ENCODE measurements around the gene DGKG.

Gene DGKG

DNA sequence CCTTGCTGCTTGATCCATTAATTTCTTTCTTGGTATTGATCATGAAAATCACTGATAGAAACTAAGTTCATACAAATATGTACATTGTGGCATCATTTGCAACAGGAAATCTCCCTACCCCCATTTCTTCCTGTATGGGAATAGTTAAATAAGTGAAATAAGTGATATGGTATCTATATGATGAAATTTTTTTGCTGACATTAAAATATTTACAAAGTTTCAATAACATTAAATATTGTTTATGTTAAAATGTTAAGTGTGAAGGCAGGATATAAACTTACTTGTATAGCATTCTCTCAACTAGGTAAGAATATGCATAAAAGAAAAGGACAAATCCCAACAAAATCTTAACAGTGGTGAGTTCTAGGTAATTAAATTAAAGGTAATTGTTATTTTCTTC, 193.1 kb downstream of the DGKG start:
- Histone ChIP-seq H3K36me3 (ENCODE audit: insufficient read depth, low read length) (no peaks in the 10 kb centered on the region), H2AFZ (ENCODE audit: low read depth, low read length) (no peak overlapping the region), H3K9me3 (ENCODE audit: low read length) (no peaks in the 10 kb centered on the region), H3K27me3 (ENCODE audit: insufficient read depth, low read length) (no peaks in the 10 kb centered on the region), H3K4me3 (ENCODE audit: low read length) (no peak overlapping the region), H3K4me1 (ENCODE audit: insufficient read depth, low read length) (no peaks in the 10 kb centered on the region)

GRCh38 chr3:186167646-186168395, 194.2 kb downstream of the DGKG start:
- no peaks in the 10 kb centered on the region for H3K27me3 ChIP-seq (ENCODE audit: insufficient read depth, low read length)
- no peak overlapping the region for H3K4me3 ChIP-seq (ENCODE audit: low read length)
- no peaks in the 10 kb centered on the region for H3K36me3 ChIP-seq (ENCODE audit: insufficient read depth, low read length)
- no peaks in the 10 kb centered on the region for H3K4me1 ChIP-seq (ENCODE audit: insufficient read depth, low read length)
- no peaks in the 10 kb centered on the region for H3K9me3 ChIP-seq (ENCODE audit: low read length)
- H2AFZ ChIP-seq (ENCODE audit: low read depth, low read length) = no peak overlapping the region

DNA sequence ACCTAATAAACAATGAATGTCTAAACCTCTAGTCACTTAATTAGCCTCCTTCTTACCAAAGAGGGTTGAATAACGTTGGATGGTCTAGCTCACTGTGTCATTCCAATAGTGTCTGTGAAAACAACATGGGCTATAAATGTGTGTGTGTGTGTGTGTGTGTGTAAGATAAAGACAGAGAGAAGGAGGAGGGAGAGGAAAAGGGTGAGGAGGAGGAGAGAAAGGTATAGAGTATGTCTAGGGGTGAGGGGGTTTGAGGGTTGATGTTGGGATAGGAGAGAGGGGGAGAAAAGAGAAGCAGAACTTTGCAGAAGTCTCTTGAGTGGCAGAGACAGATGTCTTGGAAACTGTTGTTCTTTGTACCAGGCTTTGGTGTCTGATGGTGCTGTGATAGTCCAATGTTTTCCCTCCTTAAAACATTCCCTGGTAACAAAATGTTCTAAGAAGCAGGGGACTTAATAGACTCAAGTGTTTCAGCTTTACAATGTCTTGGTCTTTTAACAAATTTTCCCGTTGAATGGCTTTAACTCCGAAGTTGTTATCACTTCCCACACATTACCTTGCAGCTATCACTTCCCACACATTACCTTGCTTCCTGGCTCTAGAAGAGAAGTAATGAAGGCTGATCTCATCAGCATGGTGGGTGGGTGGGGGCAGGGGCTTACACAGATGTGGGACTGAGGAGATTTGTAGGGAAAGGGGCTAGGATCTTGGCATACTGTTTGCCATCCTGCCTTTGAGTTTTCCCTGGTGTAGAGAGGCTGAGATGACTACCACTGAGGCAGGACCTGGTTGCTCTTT, 195.3 kb downstream of the DGKG start:
- H3K4me1 ChIP-seq (ENCODE audit: insufficient read depth, low read length) = no peaks in the 10 kb centered on the region
- no peak overlapping the region for H2AFZ ChIP-seq (ENCODE audit: low read depth, low read length)
- H3K4me3 ChIP-seq (ENCODE audit: low read length) = no peak overlapping the region
- no peaks in the 10 kb centered on the region for H3K9me3 ChIP-seq (ENCODE audit: low read length)
- H3K36me3 ChIP-seq (ENCODE audit: insufficient read depth, low read length) = no peaks in the 10 kb centered on the region
- no peaks in the 10 kb centered on the region for H3K27me3 ChIP-seq (ENCODE audit: insufficient read depth, low read length)

DNA sequence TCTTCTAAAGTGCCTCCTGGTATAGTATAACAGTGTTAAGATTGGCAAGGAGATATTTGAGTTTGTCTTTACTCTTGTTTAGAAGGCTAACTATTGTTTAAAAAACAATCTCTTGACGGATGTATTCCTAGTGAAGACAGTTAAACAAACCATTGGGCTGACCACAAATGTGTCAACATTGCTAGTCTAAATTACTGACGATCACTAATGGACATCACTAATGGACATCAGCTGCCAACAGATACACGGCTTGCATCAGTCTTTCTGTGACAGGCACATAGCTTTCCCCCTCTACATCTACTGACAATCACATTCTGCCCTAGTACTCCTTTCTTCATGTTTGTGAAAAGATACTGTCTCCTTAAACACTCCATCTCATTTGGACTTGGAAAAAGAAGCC, 196.0 kb downstream of the DGKG start:
- Histone ChIP-seq H3K9me3 (ENCODE audit: low read length) (no peaks in the 10 kb centered on the region), H3K4me1 (ENCODE audit: insufficient read depth, low read length) (no peaks in the 10 kb centered on the region), H3K4me3 (ENCODE audit: low read length) (no peak overlapping the region), H3K27me3 (ENCODE audit: insufficient read depth, low read length) (no peaks in the 10 kb centered on the region), H3K36me3 (ENCODE audit: insufficient read depth, low read length) (no peaks in the 10 kb centered on the region), H2AFZ (ENCODE audit: low read depth, low read length) (no peak overlapping the region)

GRCh38 chr3:186165331-186165730, 196.7 kb downstream of the DGKG start:
- Histone ChIP-seq H3K4me3 (ENCODE audit: low read length) (no peak overlapping the region), H2AFZ (ENCODE audit: low read depth, low read length) (no peak overlapping the region), H3K9me3 (ENCODE audit: low read length) (no peaks in the 10 kb centered on the region), H3K27me3 (ENCODE audit: insufficient read depth, low read length) (no peaks in the 10 kb centered on the region), H3K4me1 (ENCODE audit: insufficient read depth, low read length) (no peaks in the 10 kb centered on the region), H3K36me3 (ENCODE audit: insufficient read depth, low read length) (no peaks in the 10 kb centered on the region)

GRCh38 chr3:186164696-186165095, 197.3 kb downstream of the DGKG start:
- no peaks in the 10 kb centered on the region for H3K36me3 ChIP-seq (ENCODE audit: insufficient read depth, low read length)
- no peak overlapping the region for H3K4me3 ChIP-seq (ENCODE audit: low read length)
- H3K27me3 ChIP-seq (ENCODE audit: insufficient read depth, low read length) = no peaks in the 10 kb centered on the region
- no peaks in the 10 kb centered on the region for H3K4me1 ChIP-seq (ENCODE audit: insufficient read depth, low read length)
- H2AFZ ChIP-seq (ENCODE audit: low read depth, low read length) = no peak overlapping the region
- no peaks in the 10 kb centered on the region for H3K9me3 ChIP-seq (ENCODE audit: low read length)

DNA sequence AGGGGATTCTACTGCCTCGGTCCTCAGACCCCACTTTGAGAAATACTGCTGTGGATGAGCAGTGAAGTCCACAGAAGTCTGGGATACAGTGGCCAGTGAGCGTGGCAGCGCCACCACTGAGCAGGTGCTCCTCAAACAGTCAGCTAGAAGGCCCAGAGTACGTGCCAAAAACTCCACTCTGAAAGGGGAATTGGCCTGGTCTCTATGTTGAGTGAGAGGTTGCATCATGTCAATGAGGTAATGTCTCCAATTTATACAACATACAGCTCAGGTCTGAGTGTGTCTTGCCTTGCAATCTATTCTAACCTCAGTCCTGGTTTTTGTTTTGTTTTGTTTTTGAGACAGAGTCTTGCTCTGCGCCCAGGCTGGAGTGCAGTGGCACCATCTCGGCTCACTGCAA, 199.8 kb downstream of the DGKG start:
- no peak overlapping the region for H2AFZ ChIP-seq (ENCODE audit: low read depth, low read length)
- H3K9me3 ChIP-seq (ENCODE audit: low read length) = no peaks in the 10 kb centered on the region
- no peak overlapping the region for H3K4me3 ChIP-seq (ENCODE audit: low read length)
- no peaks in the 10 kb centered on the region for H3K36me3 ChIP-seq (ENCODE audit: insufficient read depth, low read length)
- H3K27me3 ChIP-seq (ENCODE audit: insufficient read depth, low read length) = no peaks in the 10 kb centered on the region
- no peaks in the 10 kb centered on the region for H3K4me1 ChIP-seq (ENCODE audit: insufficient read depth, low read length)

DNA sequence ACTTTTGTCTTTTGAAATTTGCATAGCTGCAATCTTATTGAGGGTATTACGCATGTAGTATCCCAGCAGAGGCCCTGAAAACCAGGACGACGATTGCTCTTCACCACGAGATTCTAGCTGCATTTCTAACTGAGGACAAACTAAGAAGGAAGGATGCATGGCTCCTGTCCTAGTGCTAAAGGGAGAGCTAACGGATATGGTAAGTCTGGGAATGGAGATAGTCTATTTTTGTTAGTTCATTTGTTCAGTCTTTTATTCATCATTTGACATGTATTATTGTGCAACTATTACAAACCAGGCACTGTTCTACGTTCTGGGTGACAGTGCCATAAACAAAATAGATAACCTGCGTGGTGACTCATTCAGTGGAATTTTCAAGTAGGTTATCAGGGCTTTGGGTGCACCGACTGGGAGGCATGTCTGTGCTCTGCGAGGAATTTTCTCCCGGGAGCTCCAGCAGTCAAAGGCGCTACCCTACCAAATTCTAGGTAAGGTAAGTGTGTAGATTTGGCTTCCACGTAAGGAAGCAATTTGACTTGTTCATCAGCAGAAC, 201.3 kb downstream of the DGKG start:
- Histone ChIP-seq H3K4me1 (ENCODE audit: insufficient read depth, low read length) (no peaks in the 10 kb centered on the region), H3K27me3 (ENCODE audit: insufficient read depth, low read length) (no peaks in the 10 kb centered on the region), H3K9me3 (ENCODE audit: low read length) (no peaks in the 10 kb centered on the region), H2AFZ (ENCODE audit: low read depth, low read length) (no peak overlapping the region), H3K36me3 (ENCODE audit: insufficient read depth, low read length) (no peaks in the 10 kb centered on the region), H3K4me3 (ENCODE audit: low read length) (no peak overlapping the region)

- H3K4me3 ChIP-seq (ENCODE audit: low read length) = no peak overlapping the region
- no peaks in the 10 kb centered on the region for H3K27me3 ChIP-seq (ENCODE audit: insufficient read depth, low read length)
- H2AFZ ChIP-seq (ENCODE audit: low read depth, low read length) = no peak overlapping the region
- no peaks in the 10 kb centered on the region for H3K4me1 ChIP-seq (ENCODE audit: insufficient read depth, low read length)
- H3K36me3 ChIP-seq (ENCODE audit: insufficient read depth, low read length) = no peaks in the 10 kb centered on the region
- no peaks in the 10 kb centered on the region for H3K9me3 ChIP-seq (ENCODE audit: low read length)
These were observed 207.4 kb downstream of the DGKG start for GRCh38 chr3:186154641-186155040.

DNA sequence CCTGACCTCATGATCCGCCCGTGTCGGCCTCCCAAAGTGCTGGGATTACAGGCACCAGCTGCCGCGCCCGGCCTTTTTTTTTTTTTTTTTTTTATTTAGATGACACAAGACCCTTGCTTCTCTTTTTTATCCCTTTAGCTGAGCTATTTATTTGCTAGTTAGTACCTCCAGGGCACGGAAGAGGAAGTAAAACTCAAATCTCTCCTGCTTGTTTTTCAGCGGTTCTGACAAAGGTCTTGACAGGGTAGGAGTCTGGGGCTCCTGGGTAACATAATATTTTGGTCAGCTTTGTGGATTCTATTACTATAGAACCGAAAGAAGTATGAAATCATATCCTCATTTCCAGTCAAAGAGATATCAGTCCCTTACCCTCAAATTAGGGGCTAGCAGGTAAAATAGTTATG, 209.1 kb downstream of the DGKG start:
- no peaks in the 10 kb centered on the region for H3K36me3 ChIP-seq (ENCODE audit: insufficient read depth, low read length)
- H3K4me1 ChIP-seq (ENCODE audit: insufficient read depth, low read length) = no peaks in the 10 kb centered on the region
- no peaks in the 10 kb centered on the region for H3K9me3 ChIP-seq (ENCODE audit: low read length)
- H3K27me3 ChIP-seq (ENCODE audit: insufficient read depth, low read length) = no peaks in the 10 kb centered on the region
- H2AFZ ChIP-seq (ENCODE audit: low read depth, low read length) = no peak overlapping the region
- no peak overlapping the region for H3K4me3 ChIP-seq (ENCODE audit: low read length)

DNA sequence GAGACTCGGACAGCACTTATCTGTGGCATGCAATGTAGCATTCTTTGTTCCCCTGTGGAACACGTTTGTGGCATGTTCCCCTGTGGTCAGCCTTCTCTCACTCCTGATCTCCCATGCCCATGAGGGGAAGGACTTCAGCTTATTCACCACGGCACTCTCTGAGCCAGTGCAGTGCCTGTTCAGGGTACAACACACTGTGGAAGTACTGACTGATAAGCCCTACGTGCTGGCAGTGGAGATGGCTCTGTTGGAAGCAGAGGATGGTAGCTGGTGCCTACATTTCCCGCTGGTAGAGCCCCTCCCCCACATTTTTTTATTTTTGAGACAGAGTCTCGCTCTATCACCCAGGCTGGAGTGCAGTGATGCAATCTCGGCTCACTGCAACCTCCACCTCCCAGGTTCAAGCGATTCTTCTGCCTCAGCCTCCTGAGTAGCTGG, 209.7 kb downstream of the DGKG start:
- Histone ChIP-seq H2AFZ (ENCODE audit: low read depth, low read length) (no peak overlapping the region), H3K27me3 (ENCODE audit: insufficient read depth, low read length) (no peaks in the 10 kb centered on the region), H3K4me3 (ENCODE audit: low read length) (no peak overlapping the region), H3K9me3 (ENCODE audit: low read length) (no peaks in the 10 kb centered on the region), H3K4me1 (ENCODE audit: insufficient read depth, low read length) (no peaks in the 10 kb centered on the region), H3K36me3 (ENCODE audit: insufficient read depth, low read length) (no peaks in the 10 kb centered on the region)

- H3K27me3 ChIP-seq (ENCODE audit: insufficient read depth, low read length) = no peaks in the 10 kb centered on the region
- H2AFZ ChIP-seq (ENCODE audit: low read depth, low read length) = no peak overlapping the region
- no peak overlapping the region for H3K4me3 ChIP-seq (ENCODE audit: low read length)
- H3K4me1 ChIP-seq (ENCODE audit: insufficient read depth, low read length) = no peaks in the 10 kb centered on the region
- H3K36me3 ChIP-seq (ENCODE audit: insufficient read depth, low read length) = no peaks in the 10 kb centered on the region
- no peaks in the 10 kb centered on the region for H3K9me3 ChIP-seq (ENCODE audit: low read length)
These were observed 210.7 kb downstream of the DGKG start for GRCh38 chr3:186151077-186151971.

Measured in neuron (in vitro differentiated cells).